ENCODE results near the gene SSBP3.

SSBP3 gene

GRCh38 chr1:54298284-54299033 is 107.7 kb downstream of the SSBP3 start:
- DNase-seq (ENCODE audit: low spot score), result no peak
- no peak for TF ChIP-seq CTCF (IDR thresholded peaks at IDR 0.05; ENCODE audit: borderline replicate concordance, control extremely low read depth, extremely low read depth, insufficient read depth, missing control alignments)
- in situ Hi-C loops (cut with MboI; ENCODE audit: low sequenced_read_pairs, unreplicated experiment), result no loop called here

GRCh38 chr1:54297596-54298283 is 108.5 kb downstream of the SSBP3 start:
- TF ChIP-seq CTCF (IDR thresholded peaks at IDR 0.05; ENCODE audit: borderline replicate concordance, control extremely low read depth, extremely low read depth, insufficient read depth, missing control alignments), result no peak
- in situ Hi-C loops (cut with MboI; ENCODE audit: low sequenced_read_pairs, unreplicated experiment), result no loop called here
- DNase-seq (ENCODE audit: low spot score), result no peak

GRCh38 chr1:54296666-54297065 is 109.5 kb downstream of the SSBP3 start:
- no peak for TF ChIP-seq CTCF (IDR thresholded peaks at IDR 0.05; ENCODE audit: borderline replicate concordance, control extremely low read depth, extremely low read depth, insufficient read depth, missing control alignments)
- in situ Hi-C loops (cut with MboI; ENCODE audit: low sequenced_read_pairs, unreplicated experiment), result no loop called here
- DNase-seq (ENCODE audit: low spot score), result no peak

- no peak for DNase-seq (ENCODE audit: low spot score)
- in situ Hi-C loops (cut with MboI; ENCODE audit: low sequenced_read_pairs, unreplicated experiment), result no loop called here
- no peak for TF ChIP-seq CTCF (IDR thresholded peaks at IDR 0.05; ENCODE audit: borderline replicate concordance, control extremely low read depth, extremely low read depth, insufficient read depth, missing control alignments)
Observed at GRCh38 chr1:54294887-54295286, 111.3 kb downstream of the SSBP3 start.

- no peak for TF ChIP-seq CTCF (IDR thresholded peaks at IDR 0.05; ENCODE audit: borderline replicate concordance, control extremely low read depth, extremely low read depth, insufficient read depth, missing control alignments)
- DNase-seq (ENCODE audit: low spot score), result no peak
- in situ Hi-C loops (cut with MboI; ENCODE audit: low sequenced_read_pairs, unreplicated experiment), result no loop called here
Observed at GRCh38 chr1:54292002-54292911, 113.9 kb downstream of the SSBP3 start.

GRCh38 chr1:54291276-54292001 is 114.8 kb downstream of the SSBP3 start:
- TF ChIP-seq CTCF (IDR thresholded peaks at IDR 0.05; ENCODE audit: borderline replicate concordance, control extremely low read depth, extremely low read depth, insufficient read depth, missing control alignments), result no peak
- in situ Hi-C loops (cut with MboI; ENCODE audit: low sequenced_read_pairs, unreplicated experiment), result no loop called here
- no peak for DNase-seq (ENCODE audit: low spot score)

Data from GM13976 (cell line).